GM19452 (cell line): ENCODE measurements around the gene ROBO1.
"Not testable (repeated sequence)": the region's sequence is repeated elsewhere in the genome, so short reads cannot be mapped to it uniquely, and the experiment has no call there.

Source experiments
- ATAC-seq: cut with Tn5 transposase; IDR thresholded peaks from one replicate; pipeline ENCODE4 v1.9.1; 2021; ENCODE audit not compliant: unreplicated experiment

Gene ROBO1

DNA sequence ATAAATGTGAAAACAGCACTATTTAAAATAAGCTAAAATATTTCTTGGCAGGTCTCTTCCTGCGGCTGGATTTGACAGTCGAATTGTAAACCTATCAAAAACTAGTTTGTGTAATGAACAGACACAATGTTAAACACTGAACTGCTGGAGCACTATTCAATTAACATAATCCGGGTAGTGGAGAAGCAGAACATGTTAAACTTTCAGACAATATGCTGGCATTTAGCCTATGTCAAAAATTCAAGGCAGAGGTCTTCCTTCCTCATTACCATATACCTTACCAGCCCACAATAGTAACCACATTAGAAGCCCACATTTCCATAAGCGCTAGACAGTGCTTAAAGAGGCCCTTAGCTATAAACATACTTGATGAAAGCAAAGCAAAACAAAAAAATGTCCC lies 1042.9 kb downstream of the ROBO1 start:
- ATAC-seq: no peak

DNA sequence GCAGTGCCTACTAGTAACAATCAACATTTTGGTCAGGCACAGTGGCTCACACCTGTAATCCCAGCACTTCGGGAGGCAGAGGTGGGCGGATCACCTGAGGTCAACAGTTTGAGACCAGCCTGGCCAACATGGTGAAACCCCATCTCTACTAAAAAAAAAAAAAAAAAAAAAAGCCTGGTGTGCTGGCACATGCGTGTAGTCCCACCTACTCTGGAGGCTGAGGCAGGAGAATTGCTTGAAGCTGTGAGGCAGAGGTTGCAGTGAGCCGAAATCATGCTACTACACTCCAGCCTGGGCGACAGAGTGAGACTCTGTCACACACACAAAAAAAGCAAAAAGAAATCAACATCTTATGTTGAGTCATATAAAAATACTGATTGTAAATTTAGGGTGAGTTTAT lies 1043.4 kb downstream of the ROBO1 start:
- not testable (repeated sequence) for ATAC-seq

DNA sequence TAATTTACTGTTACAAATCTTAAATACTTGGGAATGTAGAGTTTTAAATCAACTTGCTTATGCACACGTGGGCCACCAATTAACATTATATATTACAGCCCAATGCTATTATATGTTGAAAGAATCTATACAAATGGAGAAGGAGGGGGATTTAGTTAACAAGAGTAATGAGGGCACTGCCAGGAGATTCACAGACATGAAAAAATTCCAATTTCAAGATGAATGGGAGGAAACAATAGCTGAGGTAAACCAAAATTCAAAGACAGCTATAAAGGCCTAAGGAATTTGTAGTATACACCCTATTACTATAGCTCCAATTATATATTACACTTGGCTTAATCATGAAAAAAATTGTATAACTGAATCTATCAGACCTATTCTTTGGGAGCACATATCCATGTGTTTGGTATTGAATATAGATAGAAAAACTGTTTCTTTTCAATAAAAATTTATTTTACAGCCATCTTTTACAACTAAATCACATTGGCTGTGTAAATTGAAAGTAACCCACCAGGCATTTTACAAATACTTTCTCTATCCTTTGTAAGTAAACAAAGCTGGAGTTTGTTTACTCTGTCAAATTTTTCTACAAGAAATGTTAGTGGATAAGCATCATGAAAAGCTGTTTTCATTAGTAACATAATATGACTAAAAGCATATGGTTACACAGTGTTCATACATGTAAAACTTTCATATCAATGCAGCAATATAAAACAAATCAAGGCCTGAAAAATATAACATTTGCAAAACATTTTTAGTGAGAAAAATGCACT lies 1045.8 kb downstream of the ROBO1 start:
- ATAC-seq: no peak

DNA sequence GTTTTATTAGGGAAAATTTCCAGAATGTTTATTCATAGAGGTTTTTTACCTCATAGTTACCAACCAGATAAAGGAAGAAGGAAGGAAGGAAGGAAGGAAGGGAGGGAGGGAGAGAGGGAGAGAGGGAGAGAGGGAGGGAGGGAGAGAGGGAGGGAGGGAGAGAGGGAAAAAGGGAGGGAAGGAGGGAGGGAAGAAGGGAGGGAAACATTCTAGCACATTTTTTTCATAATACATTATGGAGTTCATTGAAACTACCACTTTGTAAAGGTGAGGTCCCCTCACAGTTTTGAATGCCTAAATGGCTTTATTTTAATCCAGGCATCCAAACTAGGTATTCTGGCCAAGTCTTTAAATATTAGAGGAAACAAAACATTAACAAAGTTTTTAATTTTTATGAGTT lies 1049.1 kb downstream of the ROBO1 start:
- no peak for ATAC-seq

DNA sequence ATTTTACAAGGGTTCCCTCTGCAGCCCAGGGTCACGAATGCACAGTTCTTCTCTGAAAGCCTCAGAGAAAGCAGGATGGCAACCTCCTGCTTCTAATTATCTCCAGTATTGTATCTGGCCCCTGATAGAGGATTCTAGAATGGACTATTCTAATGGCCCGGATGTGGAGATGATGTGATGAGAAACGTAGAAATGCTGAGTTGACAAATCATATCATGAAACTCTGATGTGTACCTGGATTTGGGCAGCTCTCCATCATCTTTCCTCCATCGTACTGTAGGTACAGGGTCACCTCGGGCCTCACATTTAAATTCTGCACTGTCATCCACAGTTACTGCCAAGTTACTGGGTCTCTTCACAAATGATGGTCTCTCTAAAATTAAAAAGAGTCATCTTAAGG lies 1050.8 kb downstream of the ROBO1 start:
- no peak for ATAC-seq

DNA sequence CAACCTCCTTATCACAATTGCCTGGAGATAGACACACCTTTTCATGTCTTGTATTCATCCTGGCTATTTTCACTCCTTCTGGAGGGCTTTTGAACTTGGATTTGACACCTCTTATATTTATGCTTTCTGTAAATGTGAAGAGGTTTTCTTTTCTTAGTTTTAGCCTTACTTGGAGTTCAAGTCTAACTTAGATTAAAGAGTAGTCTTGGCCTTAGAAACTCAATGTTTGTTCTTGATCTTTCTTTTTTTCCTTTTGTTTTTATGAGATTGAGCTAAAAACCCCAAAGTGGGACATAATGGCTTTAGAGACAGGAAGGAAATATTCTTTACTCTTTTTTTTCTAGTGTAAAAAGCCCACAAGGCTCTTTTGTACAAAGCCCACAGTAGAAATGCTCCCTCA lies 1054.9 kb downstream of the ROBO1 start:
- ATAC-seq: no peak

DNA sequence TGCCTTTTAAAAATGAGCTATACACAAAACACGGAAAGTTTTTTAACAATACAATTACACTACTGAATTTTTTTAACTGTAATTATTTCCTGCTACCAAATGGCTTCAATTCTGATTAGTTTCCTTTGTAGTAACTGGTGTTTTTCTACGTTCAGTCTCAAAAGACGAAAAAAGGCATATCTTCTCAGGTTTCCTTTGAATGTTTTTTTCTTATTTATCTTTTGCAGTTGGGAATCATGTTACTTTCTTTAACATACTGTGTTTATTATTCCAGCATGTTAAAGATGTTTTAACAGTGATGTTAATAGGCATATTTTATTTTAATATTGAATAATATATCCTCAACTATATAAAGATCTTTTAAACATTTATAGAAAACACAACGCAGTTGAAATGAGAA lies 1055.5 kb downstream of the ROBO1 start:
- no peak for ATAC-seq

DNA sequence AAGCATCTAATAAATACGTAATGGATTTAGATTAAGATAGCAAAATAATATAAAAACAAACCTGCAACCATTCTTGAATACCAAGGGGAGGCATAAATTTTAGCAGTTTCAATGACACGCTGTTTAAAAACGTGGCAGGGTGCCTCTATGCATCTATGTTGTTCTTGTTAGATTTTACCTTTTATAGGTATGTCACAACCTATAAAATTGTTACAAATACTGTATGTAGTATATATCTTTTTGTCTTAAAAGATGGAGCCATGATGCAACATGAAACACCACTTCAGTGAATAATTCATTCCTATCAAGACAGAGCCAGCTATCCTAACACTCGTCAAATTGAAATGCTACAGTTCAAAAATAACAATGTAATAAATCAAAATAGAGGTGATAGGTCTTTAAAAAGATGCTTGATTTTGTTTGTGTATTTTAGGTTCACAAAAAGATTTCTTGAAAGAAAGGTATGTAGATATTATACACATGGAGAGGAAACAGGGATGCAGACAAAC lies 1059.2 kb downstream of the ROBO1 start:
- ATAC-seq: no peak

DNA sequence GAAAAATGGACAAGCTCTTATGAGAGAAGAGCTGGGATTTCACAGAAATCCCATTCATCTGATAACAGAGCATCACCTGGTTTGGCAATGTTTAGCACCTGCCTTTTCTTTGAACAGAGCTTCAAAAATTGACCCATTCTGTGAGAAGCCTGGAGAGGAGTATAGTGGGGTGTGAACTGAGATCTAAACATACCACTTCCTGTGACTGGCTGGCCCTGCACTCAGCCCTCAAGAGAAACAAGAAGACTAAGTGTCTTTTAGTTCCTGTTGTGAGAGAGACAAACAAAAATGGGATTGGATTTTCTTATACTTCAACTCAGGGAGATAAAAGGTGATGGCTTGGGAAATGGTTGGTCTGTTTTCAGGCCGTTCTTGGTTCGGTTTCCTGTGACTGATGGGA lies 1060.2 kb downstream of the ROBO1 start:
- ATAC-seq: no peak

DNA sequence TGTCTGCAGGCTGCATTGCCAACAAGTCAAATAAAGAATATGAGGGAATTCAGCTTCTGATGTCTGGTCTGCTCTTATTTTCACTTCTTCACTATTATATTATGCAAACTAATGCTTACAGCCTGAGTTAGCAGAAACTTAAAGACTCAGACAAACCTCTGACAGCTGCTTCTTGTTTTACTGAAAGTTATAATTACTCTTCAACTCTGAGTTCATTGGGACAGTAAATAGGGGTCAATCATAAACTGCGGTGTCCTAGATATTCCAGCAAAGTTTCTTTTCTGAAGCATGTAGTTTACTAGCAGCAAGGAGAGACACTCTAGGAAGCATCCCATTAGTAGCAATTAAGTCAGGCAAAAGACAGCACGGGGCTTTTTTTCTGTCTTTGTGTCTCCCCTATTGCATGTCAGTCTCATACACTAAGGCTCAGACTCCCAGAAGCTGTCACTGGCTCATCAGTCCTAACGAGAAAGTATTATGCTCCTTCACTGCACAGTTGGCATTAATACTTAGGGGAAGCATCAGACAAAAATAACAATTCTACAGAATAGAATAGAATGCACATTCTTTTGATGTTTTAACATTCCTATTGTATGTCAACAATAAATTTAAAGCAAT lies 1060.8 kb downstream of the ROBO1 start:
- ATAC-seq: no peak

DNA sequence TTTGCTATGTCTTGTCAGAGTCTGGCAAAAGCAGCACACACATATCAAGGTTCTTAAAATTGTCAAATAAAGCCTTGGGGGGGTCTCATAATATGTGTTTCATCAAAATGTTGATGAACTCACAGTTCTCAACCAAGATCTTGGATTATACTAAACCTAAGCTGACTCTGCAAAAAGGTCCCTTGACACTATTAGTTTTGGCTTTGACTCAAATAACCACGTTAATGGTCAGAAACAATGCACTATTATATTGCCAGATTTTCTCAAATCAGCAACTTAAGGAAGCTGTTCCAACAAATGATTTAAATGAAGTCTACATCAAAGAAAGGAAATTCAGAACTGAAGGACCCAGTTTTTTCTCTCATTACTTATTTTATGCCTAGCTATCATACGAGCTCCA lies 1063.9 kb downstream of the ROBO1 start:
- ATAC-seq: no peak

DNA sequence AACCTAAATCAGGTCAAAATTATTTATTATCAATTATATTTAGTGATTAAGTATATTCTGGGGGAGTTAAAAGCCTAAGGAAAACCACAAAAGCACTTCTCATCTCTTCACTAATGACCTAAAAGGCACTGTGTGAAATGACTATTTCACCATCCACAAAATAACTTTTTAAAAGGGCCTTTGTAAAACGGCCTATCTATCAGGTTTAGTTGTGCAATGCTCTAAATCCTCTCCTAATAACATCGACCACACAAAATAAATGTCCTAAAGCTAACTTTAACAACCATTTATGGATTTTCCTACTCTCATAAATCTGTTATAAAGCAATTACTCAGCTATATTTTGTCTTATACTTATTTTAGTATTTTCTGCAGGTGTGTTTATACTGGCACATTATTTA lies 1066.3 kb downstream of the ROBO1 start:
- no peak for ATAC-seq

DNA sequence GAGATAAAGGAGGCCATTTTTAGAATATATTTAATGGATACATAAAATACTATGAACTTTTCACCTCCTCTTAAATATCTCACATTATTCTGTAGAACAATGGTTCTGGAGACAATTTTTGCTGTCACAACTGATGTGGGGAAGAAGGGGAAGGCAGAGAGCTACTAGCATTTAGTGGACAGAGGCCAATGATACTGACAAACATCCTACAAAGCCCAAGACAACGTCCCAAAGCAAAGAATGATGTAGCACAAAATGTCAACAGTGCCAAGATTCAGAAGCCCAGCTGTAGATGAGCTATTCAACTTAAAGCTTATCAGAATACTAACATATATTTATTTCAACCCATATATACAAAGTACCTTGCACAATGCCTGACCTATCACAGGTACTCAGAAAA lies 1069.4 kb downstream of the ROBO1 start:
- ATAC-seq: no peak

DNA sequence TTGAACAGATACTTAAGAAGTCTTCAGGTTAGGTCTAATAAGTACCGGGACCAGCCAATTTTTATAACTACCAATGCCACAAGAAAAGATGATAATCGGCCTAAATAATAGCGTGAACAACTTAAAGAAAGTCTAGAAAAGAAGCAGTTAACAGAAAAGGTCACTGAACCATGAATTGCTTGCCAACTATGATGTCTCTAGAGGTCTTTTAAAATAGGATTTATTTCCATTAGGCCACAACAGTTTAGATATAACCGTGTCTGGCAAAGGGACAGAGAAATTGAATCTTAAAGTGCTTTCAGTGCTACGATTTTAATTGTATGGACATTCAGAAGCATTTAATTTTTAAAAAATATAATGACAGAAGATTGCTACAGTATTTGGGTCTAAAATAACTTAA lies 1070.4 kb downstream of the ROBO1 start:
- ATAC-seq: no peak

DNA sequence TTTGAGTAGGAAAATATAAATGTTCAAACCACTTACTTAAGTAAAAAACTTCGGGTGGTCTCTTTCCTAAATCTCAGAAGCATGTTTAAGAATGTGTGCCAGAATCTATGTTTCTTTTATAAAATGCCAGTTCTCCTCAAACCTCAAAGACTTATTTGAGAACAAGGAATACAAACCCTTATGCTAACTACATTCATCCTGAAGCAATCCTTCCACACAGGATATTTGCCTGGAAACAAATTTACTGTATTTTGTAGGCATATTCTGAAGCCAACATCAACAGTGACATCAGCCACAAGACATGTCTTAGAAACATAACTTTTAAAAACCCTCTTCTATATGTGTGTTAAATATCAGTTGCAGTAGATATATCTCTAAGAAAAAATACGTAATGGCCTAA lies 1077.0 kb downstream of the ROBO1 start:
- no peak for ATAC-seq

DNA sequence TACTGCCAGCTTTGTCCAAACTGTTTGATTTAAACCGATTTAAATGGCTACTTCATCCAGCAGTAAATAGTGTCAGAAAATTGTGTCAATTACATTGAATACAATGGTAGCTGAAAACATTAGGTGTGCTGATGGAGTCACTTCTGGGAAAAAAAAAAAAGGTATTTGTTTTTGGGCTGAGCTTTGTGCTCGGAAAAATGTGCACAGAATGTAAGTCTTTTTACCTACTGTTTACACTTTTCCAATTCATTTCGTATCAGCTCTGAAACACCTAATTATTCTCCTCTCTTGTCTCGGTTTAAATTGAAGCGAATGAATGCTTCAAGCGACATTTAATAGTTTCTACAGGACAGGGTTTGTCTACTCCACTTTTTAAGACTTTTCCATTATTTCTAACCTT lies 1078.4 kb downstream of the ROBO1 start:
- no peak for ATAC-seq

DNA sequence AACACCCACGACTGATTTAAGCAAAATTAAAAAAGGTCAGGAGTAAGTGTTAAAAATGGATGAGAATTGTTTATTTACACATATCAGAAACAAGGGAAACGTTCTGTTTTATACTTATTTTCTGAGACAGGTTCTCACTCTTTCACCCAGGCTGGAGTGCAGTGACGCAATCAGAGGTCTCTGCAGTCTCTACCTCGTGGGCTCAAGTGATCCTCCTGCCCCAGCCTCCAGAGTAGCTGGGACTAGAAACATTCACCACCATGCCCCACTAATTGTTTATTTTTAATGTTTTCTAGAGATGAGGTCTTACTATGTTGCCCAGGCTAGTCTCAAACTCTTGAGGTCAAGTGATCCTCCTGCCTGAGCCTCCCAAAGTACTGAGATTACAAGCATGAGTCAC lies 1080.3 kb downstream of the ROBO1 start:
- ATAC-seq: no peak

DNA sequence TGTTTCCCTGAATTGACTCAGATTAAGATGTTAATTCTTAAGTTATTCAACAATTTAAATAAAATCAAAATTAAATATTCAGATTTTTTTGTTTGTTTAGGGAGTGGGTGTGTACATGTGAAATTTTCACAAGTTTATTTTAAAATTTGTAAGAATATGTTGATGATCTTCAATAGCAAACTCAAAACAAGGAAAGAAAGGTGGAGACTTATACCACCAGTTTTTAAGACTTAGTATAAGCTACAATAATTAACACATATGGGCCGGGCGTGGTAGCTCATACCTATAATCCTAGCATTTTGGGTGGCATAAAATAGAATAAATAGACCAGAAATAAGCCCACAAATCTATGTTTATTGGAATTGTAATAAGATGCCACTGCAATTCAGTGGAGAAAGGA lies 1084.5 kb downstream of the ROBO1 start:
- no peak for ATAC-seq

DNA sequence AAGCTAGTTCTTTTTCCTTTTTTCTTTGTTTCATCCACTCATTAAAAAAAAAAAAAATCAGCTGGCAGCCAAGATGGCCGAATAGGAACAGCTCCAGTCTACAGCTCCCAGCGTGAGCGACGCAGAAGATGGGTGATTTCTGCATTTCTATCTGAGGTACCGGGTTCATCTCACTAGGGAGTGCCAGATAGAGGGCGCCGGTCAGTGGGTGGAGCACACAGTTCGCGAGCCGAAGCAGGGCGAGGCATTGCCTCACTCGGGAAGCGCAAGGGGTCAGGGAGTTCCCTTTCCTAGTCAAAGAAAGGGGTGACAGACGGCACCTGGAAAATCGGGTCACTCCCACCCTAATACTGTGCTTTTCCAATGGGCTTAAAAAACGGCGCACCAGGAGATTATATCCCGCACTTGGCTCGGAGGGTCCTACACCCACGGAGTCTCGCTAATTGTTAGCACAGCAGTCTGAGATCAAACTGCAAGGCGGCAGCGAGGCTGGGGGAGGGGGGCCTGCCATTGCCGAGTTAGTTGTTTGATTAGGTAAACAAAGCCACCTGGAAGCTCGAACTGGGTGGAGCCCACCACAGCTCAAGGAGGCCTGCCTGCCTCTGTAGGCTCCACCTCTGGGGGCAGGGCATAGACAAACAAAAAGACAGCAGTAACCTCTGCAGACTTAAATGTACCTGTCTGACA lies 1092.5 kb downstream of the ROBO1 start:
- ATAC-seq: not testable (repeated sequence)

DNA sequence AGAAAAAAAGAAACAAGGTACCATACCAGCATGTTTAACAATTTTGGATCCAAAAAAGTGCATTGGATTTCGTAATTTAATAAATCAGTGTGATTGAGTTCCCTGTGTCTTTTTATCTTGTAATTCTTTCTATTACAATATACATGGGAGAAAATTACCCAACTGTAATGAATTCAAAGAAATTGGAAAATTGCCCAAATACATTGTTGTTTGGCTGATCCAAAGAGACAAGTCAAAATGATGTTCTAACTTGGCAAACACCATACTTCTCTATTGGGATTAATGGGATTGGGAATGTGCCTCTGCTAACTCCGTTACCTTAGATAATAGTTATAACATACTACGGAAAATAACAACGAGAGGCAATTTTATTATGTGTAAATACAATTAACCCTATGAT lies 1097.1 kb downstream of the ROBO1 start:
- ATAC-seq: no peak

DNA sequence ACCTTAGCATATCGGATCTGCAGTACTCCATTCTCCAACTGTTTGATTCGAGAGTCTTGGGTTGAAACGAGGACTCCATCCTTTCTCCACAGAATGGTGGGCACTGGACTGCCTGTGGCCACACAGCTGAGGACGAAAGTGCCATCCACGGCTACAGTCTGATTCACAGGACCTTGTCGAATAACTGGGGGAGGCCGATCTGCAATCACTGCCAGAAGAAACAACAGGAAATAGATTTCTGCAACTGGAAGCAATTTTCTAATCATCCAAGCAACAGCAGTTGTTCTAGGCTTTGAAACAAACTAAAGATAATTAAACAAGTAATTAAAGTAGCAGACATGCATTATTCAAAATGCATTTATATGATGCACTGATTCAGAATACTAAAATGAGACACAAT lies 1097.7 kb downstream of the ROBO1 start:
- no peak for ATAC-seq

DNA sequence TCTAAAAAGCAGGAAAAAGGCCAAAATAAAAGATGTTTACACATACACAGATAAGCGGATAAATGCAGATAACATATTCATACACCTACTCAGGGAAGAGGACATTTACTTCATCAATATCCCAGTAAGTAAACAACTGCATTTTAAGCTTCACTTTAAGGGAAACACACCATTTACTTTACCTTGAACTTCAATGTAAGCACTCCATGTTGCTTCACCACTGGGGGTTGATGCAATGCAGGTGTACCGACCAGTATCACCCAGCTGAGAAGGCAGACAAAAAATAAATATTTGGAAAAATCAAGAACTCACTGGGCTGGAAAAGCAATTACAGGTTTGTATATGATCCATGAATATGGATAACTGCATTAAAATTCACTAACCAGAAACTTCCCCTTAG lies 1099.5 kb downstream of the ROBO1 start:
- ATAC-seq: no peak
